Measurements from ENCODE around the gene CHST8.

CHST8 gene

DNA sequence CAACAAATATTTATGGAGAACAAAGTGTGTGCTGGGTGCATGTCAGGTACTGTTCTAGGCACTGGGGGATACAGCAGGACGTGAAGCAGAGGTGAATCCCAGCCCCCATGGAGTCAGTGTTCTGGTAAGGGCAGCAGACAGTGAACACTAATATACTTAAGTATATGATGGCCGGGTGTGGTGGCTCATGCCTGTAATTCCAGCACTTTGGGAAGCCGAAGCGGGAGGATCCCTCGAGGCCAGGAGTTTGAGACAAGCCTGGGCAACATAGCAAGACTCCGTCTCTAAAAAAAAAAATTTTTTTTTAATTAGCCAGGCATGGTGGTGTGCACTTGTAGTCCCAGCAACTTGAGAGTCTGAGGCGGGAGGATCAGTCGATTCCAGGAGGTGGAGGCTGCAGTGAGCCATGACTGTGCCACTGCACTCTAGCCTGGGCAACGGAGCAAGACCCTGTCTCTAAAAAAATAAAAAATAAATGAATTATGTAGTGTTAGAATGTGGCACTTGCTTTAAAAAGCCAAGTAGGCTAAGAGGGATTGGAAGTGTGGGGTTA, 22.6 kb downstream of the CHST8 start:
- no peak overlapping the region for H3K27ac ChIP-seq
- H3K4me3 ChIP-seq = no peak overlapping the region
- H3K36me3 ChIP-seq = no peaks in the 10 kb centered on the region
- no peak overlapping the region for H3K9ac ChIP-seq
- H3K27me3 ChIP-seq = no peaks in the 10 kb centered on the region; a peak in 1 of 22 replicates
- no peaks in the 10 kb centered on the region for H3K9me3 ChIP-seq (replicated peaks in 1 of 11)
- H3K4me1 ChIP-seq = peaks cover 0 to 7% (median 3%) of the 10 kb centered on the region in 10 experiments; a peak in 6 of 20 replicates
- TF ChIP-seq Cebpa-rat (IDR thresholded peaks at IDR 0.05) = no peak
- no peaks in the 10 kb centered on the region for H4K20me1 ChIP-seq
- H3K4me2 ChIP-seq = no peak overlapping the region

DNA sequence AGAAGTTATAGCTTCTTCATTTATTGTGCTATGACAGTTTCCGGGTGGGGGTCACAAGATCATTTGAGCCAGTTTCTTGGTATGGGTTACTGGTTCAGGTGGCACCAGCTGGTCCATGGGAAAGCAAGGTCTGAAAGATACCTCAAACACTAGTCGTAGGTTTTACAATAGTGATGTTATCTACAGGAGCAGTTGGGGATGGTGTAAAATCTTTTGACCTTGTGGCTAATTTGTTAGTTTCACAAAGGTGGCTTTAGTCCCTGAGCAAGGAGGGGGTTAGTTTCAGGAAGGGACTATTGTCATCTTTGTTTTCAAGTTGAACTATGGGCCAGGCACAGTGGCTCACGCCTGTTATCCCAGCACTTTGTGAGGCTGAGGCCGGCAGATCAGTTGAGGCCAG, 24.6 kb downstream of the CHST8 start:
- no peak for TF ChIP-seq Cebpa-rat (IDR thresholded peaks at IDR 0.05)
- H3K9ac ChIP-seq = no peak overlapping the region
- peaks cover 0 to 7% (median 5%) of the 10 kb centered on the region in 10 experiments; a peak in 6 of 20 replicates for H3K4me1 ChIP-seq
- H3K27me3 ChIP-seq = no peaks in the 10 kb centered on the region
- no peak overlapping the region for H3K4me3 ChIP-seq
- H4K20me1 ChIP-seq = no peaks in the 10 kb centered on the region
- no peaks in the 10 kb centered on the region; a peak in 1 of 22 replicates for H3K9me3 ChIP-seq (replicated peaks in 1 of 11)
- H3K36me3 ChIP-seq = no peaks in the 10 kb centered on the region
- no peak overlapping the region for H3K4me2 ChIP-seq
- H3K27ac ChIP-seq = no peak overlapping the region

DNA sequence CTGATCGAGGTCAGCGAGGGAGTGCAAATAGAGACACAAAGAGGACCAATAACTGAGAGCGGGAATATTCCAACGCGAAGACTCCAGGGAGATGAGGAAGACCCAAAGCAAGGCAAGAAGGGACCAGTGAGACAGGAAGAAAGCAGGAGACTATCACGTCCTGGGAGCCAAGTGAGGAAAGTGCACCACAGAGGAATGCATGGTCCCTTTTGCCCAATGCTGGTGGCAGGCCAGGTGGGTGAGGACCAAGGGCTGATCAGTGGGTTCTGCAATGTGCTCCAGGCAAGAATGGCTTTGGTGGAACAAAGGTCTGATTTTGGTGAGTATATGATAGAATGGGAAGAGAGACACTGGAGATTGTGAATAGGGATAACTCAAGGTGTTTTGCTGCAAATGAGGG, 25.4 kb downstream of the CHST8 start:
- no peaks in the 10 kb centered on the region for H3K27me3 ChIP-seq

DNA sequence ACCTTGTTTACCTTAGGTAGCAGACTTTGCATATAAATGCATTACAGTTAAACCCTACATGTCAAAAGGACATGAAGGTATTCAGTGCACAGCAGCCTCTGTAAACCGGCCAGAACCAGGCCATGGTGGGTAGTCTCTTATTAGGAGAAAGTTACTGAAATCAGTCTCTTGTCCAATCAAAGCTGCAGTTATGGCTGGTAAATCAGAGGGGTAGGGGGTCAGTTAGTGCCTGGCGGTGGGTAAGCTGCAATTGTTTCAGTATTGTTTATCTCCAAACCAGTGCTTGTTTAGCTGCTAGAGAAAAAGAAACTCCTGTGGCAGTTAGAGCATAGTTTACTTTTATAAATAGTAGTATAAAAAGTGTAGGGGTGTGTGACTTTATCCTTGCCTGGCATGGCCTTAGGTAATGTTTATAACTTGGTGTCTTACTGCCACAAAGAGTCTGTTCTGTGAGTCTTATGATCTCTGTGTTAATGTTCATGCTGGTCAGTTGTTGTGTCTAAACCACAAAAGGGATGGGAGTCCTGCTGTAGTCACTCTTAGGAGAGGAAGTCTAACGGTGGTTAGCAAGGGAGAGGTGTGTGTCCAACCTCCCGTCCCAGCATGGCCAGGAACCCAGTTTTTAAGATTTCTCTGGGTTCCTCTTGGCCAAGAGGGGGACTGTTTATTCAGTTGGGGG, 28.0 kb downstream of the CHST8 start:
- no peak overlapping the region for H3K27ac ChIP-seq
- no peak for TF ChIP-seq Cebpa-rat (IDR thresholded peaks at IDR 0.05)
- peaks cover 0 to 23% (median 0%) of the 10 kb centered on the region in 11 experiments; a peak in 7 of 22 replicates for H3K9me3 ChIP-seq (replicated peaks in 1 of 11)
- H3K9ac ChIP-seq = no peak overlapping the region
- no peaks in the 10 kb centered on the region for H4K20me1 ChIP-seq
- no peaks in the 10 kb centered on the region for H3K36me3 ChIP-seq
- no peaks in the 10 kb centered on the region for H3K27me3 ChIP-seq
- H3K4me3 ChIP-seq = no peak overlapping the region
- no peak overlapping the region for H3K4me2 ChIP-seq
- peaks cover 0 to 7% (median 0%) of the 10 kb centered on the region in 10 experiments; a peak in 1 of 20 replicates for H3K4me1 ChIP-seq

More for the DNA sequence above, 25.4 kb downstream of the CHST8 start:
- no peak overlapping the region for H3K27ac ChIP-seq
- no peak overlapping the region for H3K4me3 ChIP-seq
- no peaks in the 10 kb centered on the region for H4K20me1 ChIP-seq
- H3K36me3 ChIP-seq = no peaks in the 10 kb centered on the region
- no peak overlapping the region for H3K4me2 ChIP-seq
- no peak overlapping the region for H3K9ac ChIP-seq
- peaks cover 0 to 8% (median 0%) of the 10 kb centered on the region in 11 experiments; a peak in 2 of 22 replicates for H3K9me3 ChIP-seq (replicated peaks in 1 of 11)
- H3K4me1 ChIP-seq = peaks cover 0 to 7% (median 2%) of the 10 kb centered on the region in 10 experiments; a peak in 6 of 20 replicates
- no peak for TF ChIP-seq Cebpa-rat (IDR thresholded peaks at IDR 0.05)

DNA sequence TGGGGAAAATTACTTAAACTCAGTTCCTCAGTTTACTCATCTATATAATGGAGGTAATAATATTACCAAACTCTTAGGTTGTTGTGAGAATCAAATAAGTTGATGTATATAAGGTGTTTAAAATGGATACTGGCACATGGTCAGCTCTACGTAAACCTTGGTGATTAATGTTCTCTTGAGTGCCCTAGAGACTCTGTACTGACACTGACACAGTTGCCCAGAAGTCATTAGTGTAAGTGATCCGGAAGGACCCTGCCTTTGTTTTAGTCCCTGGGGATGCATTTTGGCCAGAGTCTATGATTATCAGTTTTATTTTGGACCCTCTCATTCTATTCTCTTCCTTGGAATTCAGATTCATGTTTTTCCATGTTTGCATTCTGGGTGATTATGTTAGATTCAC, 31.9 kb downstream of the CHST8 start:
- Histone ChIP-seq H3K9me3 (replicated peaks in 1 of 11) (peaks cover 0 to 23% (median 0%) of the 10 kb centered on the region in 11 experiments; a peak in 7 of 22 replicates), H3K27me3 (no peaks in the 10 kb centered on the region), H3K4me1 (peaks cover 0 to 7% (median 0%) of the 10 kb centered on the region in 10 experiments; a peak in 1 of 20 replicates), H3K9ac (no peak overlapping the region), H3K4me2 (no peak overlapping the region), H3K4me3 (no peak overlapping the region), H3K27ac (no peak overlapping the region), H4K20me1 (no peaks in the 10 kb centered on the region), H3K36me3 (no peaks in the 10 kb centered on the region)
- TF ChIP-seq Cebpa-rat (IDR thresholded peaks at IDR 0.05) = no peak

DNA sequence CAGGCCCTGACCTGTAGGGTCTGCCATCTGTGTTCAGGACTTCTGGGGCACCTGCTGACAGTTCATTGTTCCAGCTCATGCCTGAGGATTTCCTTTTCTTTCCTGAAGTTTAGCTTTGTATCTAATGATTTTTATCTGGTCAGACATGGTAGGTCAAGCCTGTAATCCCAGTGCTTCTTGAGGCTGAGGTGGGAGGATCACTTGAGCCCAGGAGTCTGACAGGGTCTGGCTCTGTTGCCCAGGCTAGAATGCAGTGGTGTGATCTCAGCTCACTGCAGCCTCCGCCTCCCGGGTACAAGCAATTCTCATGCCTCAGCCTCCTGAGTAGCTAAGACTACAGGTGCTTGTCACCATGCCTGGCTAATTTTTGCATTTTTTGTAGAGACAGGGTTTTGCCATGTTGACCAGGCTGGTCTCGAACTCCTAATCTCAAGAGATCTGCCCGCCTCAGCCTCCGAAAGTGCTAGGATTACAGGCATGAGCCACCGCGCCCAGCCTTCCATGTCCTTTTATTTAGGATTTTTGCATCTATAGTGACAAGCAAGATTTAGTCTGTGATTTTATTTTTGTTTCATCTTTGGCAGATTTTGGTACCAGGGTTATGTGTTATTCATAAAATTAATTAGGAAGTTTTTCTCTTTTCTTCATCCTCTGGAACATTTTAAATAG, 33.2 kb downstream of the CHST8 start:
- Histone ChIP-seq H3K4me3 (no peak overlapping the region), H3K9me3 (replicated peaks in 1 of 11) (peaks cover 0 to 23% (median 0%) of the 10 kb centered on the region in 11 experiments; a peak in 7 of 22 replicates), H3K27me3 (no peaks in the 10 kb centered on the region), H4K20me1 (no peaks in the 10 kb centered on the region), H3K4me1 (no peaks in the 10 kb centered on the region), H3K36me3 (no peaks in the 10 kb centered on the region), H3K4me2 (no peak overlapping the region), H3K9ac (no peak overlapping the region), H3K27ac (no peak overlapping the region)
- TF ChIP-seq Cebpa-rat (IDR thresholded peaks at IDR 0.05) = no peak

DNA sequence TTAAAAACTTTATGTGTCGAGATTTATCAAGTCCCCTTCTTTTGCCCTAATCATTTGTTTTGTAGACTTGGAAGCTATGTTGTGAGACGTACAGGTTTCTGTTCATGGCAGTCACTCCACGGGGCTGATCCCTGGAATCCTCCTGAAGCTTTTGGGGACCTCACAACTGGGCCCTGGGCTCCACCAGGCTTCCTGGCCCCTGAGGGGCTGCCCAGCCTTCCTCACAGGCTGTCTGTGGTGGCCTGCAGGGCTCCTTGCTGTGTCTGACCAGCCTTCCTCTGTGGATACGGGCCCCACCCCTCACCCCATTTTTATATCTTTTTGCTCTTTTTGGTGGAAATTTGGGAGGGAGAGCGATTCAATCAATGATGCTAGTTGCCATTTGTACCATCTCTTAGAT, 38.1 kb downstream of the CHST8 start:
- Histone ChIP-seq H3K9me3 (replicated peaks in 1 of 11) (no peaks in the 10 kb centered on the region), H4K20me1 (no peaks in the 10 kb centered on the region), H3K27ac (no peak overlapping the region), H3K27me3 (no peaks in the 10 kb centered on the region), H3K4me3 (no peak overlapping the region), H3K36me3 (no peaks in the 10 kb centered on the region), H3K9ac (no peak overlapping the region), H3K4me2 (no peak overlapping the region), H3K4me1 (no peaks in the 10 kb centered on the region)
- TF ChIP-seq Cebpa-rat (IDR thresholded peaks at IDR 0.05) = no peak

DNA sequence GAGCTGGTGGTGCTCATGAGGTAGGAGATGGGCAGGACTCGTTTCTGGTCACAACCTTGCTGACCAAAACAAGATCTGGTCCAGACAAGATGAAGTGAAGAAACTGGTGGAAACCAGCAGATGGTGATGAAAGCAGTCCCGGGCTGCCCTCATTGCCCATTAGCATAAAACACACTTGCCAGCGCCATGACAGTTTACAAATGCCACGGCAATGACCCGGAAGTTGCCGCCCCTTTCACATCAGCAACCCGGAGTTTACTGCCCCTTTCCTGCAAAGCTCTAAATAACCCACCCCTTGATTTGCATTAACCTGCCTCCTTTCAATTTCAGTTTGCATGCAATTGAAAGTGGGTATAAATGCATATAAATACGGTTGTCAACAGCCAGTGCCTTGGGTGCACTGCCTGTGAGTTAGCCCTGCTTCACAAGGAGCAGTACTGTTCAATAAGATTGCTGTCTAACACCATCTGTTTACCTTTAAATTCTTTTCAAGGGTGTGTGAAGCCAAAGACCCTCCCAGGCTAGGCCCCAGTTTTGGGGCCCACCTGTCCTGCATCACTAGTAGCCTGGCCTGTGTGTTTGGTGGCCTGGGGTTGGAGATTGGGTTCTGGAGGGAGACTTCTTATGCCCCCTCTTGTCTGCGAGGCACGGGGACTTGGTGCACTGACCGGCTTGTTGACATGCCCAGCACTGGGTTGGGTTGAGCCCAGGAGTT, 38.8 kb downstream of the CHST8 start:
- Histone ChIP-seq H3K9ac (no peak overlapping the region), H4K20me1 (no peaks in the 10 kb centered on the region), H3K9me3 (replicated peaks in 1 of 11) (no peaks in the 10 kb centered on the region), H3K4me3 (no peak overlapping the region), H3K27ac (no peak overlapping the region), H3K4me2 (no peak overlapping the region), H3K27me3 (no peaks in the 10 kb centered on the region), H3K4me1 (no peaks in the 10 kb centered on the region), H3K36me3 (no peaks in the 10 kb centered on the region)
- TF ChIP-seq Cebpa-rat (IDR thresholded peaks at IDR 0.05) = no peak

DNA sequence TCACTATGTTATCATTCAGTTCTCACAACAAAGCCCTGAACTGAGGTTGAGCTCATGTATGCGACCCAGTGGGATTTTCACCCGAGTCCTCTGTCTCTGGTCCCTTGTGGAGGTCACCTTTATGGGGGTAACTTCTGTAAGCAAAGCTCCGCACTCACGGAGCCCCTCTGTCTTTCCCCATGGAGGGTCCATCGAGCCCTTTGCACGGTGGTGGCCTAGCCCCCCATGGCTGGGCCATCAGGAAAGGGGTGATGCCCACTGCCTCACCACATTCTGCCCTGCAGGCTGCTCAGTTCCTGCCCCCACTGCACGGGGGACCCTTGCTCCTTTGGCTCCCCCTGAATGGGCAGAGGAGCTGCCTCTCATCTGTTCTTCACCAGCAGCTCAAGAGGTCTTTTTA, 39.6 kb downstream of the CHST8 start:
- Histone ChIP-seq H3K36me3 (no peaks in the 10 kb centered on the region), H3K9ac (no peak overlapping the region), H3K27me3 (no peaks in the 10 kb centered on the region), H3K9me3 (replicated peaks in 1 of 11) (no peaks in the 10 kb centered on the region), H3K4me1 (no peaks in the 10 kb centered on the region), H4K20me1 (no peaks in the 10 kb centered on the region), H3K4me3 (no peak overlapping the region), H3K4me2 (no peak overlapping the region), H3K27ac (no peak overlapping the region)
- TF ChIP-seq Cebpa-rat (IDR thresholded peaks at IDR 0.05) = no peak

Measured in BLaER1 treated with 17β-estradiol and CSF1 and Interleukin-3, amounts not matched to agents 10 nM and 100 nM (cell line).